ENCODE data around the gene RNF103. TPM values are rescaled to one million over a fixed set of nuclear protein-coding genes. Genes with fewer than 3 reads are reported as not detected.
A peak's percentile ranks its signal among the peaks of the same experiment; 100 is the strongest.

Gene RNF103
- total and polyA plus RNA-seq, 2 of the 13 experiments (the other 11 are each of a cell fraction or from before 2014, with no cell fraction given): 19.8 to 21.1 TPM

DNA sequence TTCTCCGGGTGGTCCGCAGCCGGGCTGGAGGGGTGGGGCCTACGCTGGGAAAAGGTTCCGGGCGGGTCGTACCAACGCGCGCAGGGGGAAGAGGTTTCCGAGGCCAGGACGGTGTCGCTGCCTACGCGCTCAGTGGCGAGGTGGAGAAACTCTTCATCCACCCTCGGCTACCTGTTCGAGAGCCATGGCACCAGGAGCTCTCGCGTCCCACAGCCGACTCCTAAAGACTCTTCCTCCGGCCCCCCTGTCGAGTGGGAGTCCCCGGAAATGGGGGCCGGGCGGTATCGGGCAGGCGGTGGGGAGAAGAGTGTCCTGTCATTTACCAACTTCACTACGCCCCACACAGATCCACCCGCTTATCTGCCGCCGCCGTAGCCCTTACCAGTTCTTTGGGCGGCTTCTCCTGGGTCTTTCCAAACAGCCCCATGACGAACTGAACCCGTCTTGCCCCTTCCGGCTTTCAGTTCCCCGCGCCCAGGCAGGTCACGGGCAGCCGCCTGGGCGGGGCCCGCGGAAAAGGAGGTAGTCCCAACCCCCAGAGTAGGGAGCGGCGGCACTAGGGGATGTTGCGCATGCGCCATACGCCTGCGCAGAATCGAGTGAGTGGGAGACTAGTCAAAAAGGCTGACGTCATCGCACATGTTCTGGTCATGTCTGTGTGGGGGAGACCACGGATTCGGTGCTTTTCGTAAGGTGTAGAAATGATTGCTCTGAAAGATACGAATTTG is 60.6 kb downstream of the RNF103 start, which contains the start of gene CHMP3 (continued):
- TF ChIP-seq, protein P1, sequence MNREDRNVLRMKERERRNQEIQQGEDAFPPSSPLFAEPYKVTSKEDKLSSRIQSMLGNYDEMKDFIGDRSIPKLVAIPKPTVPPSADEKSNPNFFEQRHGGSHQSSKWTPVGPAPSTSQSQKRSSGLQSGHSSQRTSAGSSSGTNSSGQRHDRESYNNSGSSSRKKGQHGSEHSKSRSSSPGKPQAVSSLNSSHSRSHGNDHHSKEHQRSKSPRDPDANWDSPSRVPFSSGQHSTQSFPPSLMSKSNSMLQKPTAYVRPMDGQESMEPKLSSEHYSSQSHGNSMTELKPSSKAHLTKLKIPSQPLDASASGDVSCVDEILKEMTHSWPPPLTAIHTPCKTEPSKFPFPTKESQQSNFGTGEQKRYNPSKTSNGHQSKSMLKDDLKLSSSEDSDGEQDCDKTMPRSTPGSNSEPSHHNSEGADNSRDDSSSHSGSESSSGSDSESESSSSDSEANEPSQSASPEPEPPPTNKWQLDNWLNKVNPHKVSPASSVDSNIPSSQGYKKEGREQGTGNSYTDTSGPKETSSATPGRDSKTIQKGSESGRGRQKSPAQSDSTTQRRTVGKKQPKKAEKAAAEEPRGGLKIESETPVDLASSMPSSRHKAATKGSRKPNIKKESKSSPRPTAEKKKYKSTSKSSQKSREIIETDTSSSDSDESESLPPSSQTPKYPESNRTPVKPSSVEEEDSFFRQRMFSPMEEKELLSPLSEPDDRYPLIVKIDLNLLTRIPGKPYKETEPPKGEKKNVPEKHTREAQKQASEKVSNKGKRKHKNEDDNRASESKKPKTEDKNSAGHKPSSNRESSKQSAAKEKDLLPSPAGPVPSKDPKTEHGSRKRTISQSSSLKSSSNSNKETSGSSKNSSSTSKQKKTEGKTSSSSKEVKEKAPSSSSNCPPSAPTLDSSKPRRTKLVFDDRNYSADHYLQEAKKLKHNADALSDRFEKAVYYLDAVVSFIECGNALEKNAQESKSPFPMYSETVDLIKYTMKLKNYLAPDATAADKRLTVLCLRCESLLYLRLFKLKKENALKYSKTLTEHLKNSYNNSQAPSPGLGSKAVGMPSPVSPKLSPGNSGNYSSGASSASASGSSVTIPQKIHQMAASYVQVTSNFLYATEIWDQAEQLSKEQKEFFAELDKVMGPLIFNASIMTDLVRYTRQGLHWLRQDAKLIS (CRISPR knock-in tag; IDR thresholded peaks at IDR 0.05): no peak
- TF ChIP-seq, protein P2, sequence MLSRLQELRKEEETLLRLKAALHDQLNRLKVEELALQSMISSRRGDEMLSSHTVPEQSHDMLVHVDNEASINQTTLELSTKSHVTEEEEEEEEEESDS (CRISPR knock-in tag; IDR thresholded peaks at IDR 0.05; ENCODE audit: borderline replicate concordance): peak; percentile 88; the same call in 1 of the 2 replicates
- TF ChIP-seq AHR (CRISPR knock-in tag; IDR thresholded peaks at IDR 0.05): peak; percentile 32; the same call in 1 of the 2 replicates
- TF ChIP-seq ZNF382 (CRISPR knock-in tag; IDR thresholded peaks at IDR 0.05; ENCODE audit: borderline replicate concordance): no peak
- peak; percentile 59 for TF ChIP-seq NCOA1 (CRISPR knock-in tag; IDR thresholded peaks at IDR 0.05)
- TF ChIP-seq ZNF282 (IDR thresholded peaks at IDR 0.05; ENCODE audit: partially characterized antibody): no peak
- no peak for TF ChIP-seq ZNF225 (CRISPR knock-in tag; IDR thresholded peaks at IDR 0.05)
- peak; percentile 78 for TF ChIP-seq YEATS4 (CRISPR knock-in tag; IDR thresholded peaks at IDR 0.05; ENCODE audit: borderline replicate concordance)
- no peak for TF ChIP-seq ZNF496 (CRISPR knock-in tag; IDR thresholded peaks at IDR 0.05; ENCODE audit: insufficient replicate concordance)
- TF ChIP-seq, protein P3, sequence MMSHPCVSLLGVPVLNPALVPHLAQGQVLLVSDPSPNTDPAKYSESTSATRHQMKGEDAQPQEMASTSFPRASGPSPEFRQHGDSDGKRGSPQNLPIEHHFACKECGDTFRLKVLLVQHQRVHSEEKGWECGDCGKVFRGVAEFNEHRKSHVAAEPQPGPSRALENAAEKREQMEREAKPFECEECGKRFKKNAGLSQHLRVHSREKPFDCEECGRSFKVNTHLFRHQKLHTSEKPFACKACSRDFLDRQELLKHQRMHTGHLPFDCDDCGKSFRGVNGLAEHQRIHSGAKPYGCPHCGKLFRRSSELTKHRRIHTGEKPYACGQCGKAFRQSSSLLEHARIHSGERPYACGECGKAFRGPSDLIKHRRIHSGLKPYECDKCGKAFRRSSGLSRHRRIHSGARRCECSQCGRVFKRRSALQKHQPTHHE (CRISPR knock-in tag; IDR thresholded peaks at IDR 0.05; ENCODE audit: borderline replicate concordance): 0 out of 2 replicates have a peak, but pooled peaks have one; percentile 60
- TF ChIP-seq NFYC (CRISPR knock-in tag; IDR thresholded peaks at IDR 0.05): 0 out of 2 replicates have a peak, but pooled peaks have one; percentile 16
- TF ChIP-seq, protein P4, sequence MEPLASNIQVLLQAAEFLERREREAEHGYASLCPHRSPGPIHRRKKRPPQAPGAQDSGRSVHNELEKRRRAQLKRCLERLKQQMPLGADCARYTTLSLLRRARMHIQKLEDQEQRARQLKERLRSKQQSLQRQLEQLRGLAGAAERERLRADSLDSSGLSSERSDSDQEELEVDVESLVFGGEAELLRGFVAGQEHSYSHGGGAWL (CRISPR knock-in tag; IDR thresholded peaks at IDR 0.05): peak; percentile 53; the same call in 1 of the 2 replicates
- TF ChIP-seq ZNF33A (CRISPR knock-in tag; IDR thresholded peaks at IDR 0.05; ENCODE audit: borderline replicate concordance): no peak
- peak; percentile 83; the same call in 1 of the 2 replicates for TF ChIP-seq ZNF317 (CRISPR knock-in tag; IDR thresholded peaks at IDR 0.05)
- no peak for TF ChIP-seq NONO (IDR thresholded peaks at IDR 0.05)
- peak; percentile 38; the same call in 1 of the 2 replicates for TF ChIP-seq NONO (CRISPR knock-in tag; conservative IDR thresholded peaks at IDR 0.05)
- no peak for TF ChIP-seq HMGA1 (CRISPR knock-in tag; conservative IDR thresholded peaks at IDR 0.05)
- TF ChIP-seq ZNF501 (CRISPR knock-in tag; IDR thresholded peaks at IDR 0.05): peak; percentile 96
- peak; percentile 54; the same call in 1 of the 2 replicates for TF ChIP-seq ARNTL (CRISPR knock-in tag; IDR thresholded peaks at IDR 0.05)
- peak; percentile 18; the same call in 1 of the 2 replicates for TF ChIP-seq NFKBIZ (CRISPR knock-in tag; IDR thresholded peaks at IDR 0.05)
- TF ChIP-seq, protein P5, sequence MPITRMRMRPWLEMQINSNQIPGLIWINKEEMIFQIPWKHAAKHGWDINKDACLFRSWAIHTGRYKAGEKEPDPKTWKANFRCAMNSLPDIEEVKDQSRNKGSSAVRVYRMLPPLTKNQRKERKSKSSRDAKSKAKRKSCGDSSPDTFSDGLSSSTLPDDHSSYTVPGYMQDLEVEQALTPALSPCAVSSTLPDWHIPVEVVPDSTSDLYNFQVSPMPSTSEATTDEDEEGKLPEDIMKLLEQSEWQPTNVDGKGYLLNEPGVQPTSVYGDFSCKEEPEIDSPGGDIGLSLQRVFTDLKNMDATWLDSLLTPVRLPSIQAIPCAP (CRISPR knock-in tag; IDR thresholded peaks at IDR 0.05; ENCODE audit: low read depth): no peak
- TF ChIP-seq, protein P6, sequence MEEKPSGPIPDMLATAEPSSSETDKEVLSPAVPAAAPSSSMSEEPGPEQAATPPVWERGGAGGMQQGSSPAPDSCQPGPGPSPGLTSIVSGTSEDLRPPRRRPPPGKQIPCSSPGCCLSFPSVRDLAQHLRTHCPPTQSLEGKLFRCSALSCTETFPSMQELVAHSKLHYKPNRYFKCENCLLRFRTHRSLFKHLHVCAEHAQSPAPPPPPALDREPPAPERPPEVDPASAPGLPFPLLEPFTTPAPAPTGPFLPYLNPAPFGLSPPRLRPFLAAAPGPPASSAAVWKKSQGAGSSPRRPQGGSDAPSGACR (CRISPR knock-in tag; IDR thresholded peaks at IDR 0.05): peak; percentile 72; the same call in 1 of the 2 replicates
- no peak for TF ChIP-seq ZC3H4 (CRISPR knock-in tag; IDR thresholded peaks at IDR 0.05; ENCODE audit: borderline replicate concordance)

All from HepG2 (cell line).